ENCODE data around the gene ITPR1.

DNA sequence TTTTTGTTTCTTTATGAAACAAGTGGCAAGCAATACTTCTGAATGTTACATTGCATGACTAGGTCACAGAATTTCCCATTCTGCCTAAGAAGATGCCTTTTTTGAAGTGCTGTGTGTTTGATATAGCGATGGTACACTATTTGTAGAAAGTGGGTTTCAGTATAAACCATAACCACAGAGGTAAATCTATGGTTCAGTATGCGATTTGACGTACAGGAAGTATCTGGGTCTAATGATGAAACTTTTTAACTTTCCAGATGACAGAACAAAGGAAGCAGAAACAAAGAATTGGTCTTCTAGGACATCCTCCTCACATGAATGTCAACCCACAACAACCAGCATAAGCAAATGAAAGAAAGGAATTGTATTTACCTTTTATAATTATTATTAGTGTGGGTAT is 352.7 kb downstream of the ITPR1 start:
- TF ChIP-seq CTCF (IDR thresholded peaks at IDR 0.05) (no peak), POLR2A (IDR thresholded peaks at IDR 0.05) (no peak), EP300 (IDR thresholded peaks at IDR 0.05) (no peak)
